ENCODE results near the gene KRTAP4-7.
"Not testable (repeated sequence)": the region's sequence is repeated elsewhere in the genome, so short reads cannot be mapped to it uniquely, and the experiment has no call there.

Gene KRTAP4-7

DNA sequence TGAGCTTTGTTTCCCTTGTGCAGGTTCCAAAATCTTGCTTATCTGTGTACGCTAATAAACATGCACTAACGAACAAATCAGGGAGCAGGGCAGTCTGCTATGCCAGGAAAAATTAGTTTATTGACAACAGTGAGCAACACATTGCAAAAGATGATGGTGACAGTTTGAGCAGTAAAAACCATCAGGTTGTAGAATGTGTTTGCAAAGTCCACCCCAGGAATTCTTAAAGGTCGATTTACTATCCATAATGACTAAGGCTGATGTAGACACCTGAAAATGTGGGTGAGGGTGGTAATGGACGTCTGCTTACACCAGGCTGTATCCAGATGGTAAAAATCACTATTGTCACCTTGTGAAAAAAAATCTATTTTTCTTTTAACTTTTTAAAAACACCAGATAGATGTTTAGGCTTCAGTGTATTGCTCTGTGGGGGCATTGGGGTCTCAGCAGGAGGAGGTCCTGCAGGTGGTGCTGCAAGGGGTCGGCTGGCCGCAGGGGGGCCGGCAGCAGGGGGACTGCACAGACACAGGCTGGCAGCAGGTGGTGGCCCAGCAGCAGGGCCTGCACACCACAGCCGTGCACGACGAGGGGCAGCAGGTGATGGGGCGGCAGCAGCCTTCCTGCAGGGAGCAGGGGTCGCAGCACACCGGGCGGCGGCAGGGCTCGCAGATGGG lies 18.8 kb upstream of the KRTAP4-7 start:
- DNase-seq (ENCODE audit: low spot score) = not testable (repeated sequence)

DNA sequence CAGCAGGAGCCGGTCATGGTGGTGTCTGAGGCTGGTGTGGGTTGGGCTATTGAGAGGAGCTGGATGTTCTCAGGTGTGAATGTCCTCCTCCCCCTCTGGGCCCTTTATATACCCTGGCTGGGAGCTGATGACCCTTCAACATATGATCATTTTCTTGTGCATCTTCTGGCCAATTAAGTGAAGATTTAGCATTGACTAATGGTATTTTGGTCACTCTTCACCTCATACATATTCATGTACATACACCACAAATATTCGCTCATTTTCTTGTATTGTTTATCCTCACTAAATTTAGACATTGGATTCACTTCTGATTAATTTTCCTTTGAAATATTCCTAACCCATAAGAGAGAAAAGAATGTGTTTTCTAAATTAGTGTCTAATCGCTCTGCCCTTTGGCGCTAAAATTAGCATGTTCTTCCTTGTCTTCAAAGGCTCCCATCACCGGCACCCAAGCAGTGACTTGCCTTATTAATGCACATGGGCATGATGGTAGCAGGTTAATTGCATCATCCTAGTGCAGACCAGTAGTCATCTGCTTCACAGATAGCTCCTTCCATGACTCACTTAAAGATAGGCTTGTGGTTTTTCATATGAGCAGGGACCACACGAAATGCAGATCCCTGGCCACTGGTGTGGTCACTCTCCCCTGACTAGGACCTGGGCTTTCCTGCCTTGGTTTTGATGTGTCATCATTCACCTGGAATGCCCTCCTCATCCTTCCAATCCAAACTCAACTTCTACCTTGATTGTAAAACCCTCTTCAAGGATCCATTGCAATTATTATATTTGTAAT lies 17.9 kb upstream of the KRTAP4-7 start, which contains the start of gene KRTAP2-4:
KRTAP2-4 (minus strand) TSS at position 51 of the 796 bp plus-strand sequence; CDS start at position 17, 34 bp downstream.
- DNase-seq (ENCODE audit: low spot score) = peak; percentile 68

GRCh38 chr17:41067281-41067680 lies 16.7 kb upstream of the KRTAP4-7 start:
- no peak for DNase-seq (ENCODE audit: low spot score)

- no peak for DNase-seq (ENCODE audit: low spot score)
Observed at GRCh38 chr17:41069031-41069430, 14.9 kb upstream of the KRTAP4-7 start.

DNA sequence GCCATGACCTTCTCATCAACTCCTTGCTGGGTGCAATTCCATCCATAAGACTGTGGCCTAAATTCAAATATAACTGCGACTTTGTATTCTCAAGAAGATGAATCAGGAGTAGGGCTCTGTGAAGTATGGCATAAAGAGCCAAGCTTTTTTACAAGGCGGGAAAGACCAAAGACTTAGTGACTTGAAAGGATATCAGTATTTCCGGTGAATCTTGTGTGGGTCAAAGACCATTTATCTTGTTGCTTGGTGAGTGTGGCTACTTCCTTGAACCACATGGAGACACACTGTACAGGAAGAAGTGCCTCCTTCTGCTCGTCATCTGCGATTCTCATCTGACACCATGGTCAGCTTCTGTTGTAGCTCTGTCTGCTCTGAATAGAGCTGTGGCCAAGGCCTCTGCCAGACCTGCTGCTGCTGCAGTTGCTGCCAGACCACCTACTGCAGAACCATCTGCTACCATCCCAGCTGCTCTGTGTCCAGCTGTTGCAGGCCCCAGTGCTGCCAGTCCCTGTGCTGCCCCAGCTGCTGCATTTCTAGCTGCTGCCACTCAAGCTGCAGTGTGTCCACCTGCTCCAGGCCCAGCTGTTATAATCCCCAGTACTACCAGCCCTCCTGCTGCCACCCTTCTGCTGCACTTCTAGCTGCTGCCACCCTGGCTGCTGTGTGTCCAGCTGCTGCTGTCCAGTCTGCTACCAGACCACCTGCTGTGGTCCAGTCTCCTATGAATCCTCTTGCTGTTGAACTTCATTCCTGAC lies 12.2 kb upstream of the KRTAP4-7 start:
- no peak for DNase-seq (ENCODE audit: low spot score)

DNA sequence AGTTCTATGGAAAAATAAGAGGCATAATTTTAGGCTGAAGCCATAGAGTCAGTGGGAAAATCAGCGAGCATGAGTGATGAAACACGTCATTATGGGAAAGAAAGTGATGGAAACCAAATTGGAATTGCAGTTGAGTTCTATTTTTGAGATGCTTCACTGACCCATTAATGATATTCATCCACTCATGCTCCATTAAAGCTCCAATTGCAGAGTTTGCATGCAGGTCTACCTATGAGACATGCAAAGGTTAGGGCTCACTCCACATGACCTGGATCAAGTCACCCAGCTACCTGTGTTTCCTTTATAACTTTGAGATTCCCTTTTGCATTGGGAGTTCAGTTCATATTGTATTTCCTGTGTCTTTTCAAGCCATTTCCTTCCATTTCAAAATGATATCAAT lies 10.3 kb upstream of the KRTAP4-7 start:
- no peak for DNase-seq (ENCODE audit: low spot score)

- DNase-seq (ENCODE audit: low spot score) = no peak
Observed at GRCh38 chr17:41076788-41077187, 7.2 kb upstream of the KRTAP4-7 start.

DNA sequence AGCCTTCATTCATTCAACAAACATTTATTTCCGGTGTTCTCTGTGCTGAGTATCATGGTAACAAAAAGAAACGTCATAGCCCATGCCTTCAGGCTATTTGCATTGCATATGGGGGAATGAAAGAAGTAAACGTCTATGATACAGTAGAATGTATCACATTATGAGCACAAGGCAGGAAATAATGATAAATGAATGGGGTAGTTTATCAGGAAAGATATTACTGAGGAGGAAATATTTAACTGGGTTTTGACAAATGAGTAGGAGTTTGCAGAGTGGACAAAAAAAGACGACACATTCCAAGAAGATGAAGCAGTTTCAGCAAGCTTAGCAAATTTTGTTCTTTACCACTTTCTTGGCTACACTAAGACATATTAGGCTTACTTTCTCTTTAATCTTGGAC lies 1.3 kb upstream of the KRTAP4-7 start:
- DNase-seq (ENCODE audit: low spot score) = peak; percentile 52

DNA sequence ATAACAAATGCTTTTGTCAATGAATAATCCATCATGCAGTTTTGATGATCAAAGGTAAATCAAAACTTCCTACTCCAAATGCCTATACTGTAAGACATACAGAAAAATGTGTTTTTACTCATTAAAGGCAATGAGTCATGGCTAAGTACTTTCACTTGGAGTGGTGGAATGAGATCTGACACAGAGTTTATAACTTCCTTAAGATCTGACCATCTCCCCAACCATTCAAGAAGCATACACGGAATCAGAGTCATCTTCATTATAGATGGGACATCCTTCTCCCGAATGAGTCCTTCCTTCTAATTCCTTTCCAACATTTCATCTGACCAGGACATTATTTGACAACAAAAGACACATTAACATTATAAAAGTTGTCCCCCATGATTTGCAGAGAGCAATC lies 523 bp upstream of the KRTAP4-7 start:
- DNase-seq (ENCODE audit: low spot score) = peak; percentile 85

- DNase-seq (ENCODE audit: low spot score) = not testable (repeated sequence)
Observed at GRCh38 chr17:41088760-41089352, 4.9 kb downstream of the KRTAP4-7 start.

DNA sequence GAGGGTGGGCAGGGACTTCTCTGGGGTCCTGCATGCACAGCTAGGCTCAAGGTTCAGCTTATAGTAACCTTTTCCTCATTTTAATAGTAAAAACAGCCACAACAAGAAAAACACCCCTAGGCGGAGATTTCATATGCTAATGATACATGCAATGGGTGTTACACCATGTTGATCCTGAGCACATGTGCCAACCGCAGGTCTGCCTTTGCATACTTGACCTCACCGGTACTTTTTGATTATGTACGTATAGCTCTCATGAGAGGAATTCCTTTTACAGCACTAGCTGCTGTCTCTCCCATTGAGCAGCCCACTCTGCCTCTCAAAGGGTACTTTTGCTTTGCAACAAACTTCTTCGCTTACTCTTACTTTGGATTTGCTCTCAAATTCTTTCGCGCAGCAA lies 12.1 kb downstream of the KRTAP4-7 start:
- DNase-seq (ENCODE audit: low spot score) = no peak

DNA sequence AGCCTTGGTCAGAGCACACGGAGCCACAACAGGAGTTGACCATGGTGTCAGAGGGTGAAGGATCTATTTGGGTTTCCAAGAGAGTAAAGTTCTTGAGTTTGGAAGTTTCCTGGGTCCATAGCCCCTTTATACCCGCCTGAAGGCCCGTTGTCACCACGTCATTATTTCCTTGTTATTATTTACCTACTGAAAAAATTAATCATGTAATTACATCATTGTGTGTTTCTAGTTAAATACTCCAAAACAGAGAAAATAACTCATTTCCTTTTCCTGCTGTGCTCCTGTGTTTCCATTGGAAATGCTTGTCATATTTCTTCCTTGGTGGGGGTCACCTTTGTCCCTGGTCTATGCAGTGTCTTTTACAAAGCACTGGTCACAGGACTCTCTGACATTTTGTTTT lies 14.1 kb downstream of the KRTAP4-7 start, which contains the start of gene KRTAP4-8:
KRTAP4-8 (minus strand) TSS at position 101 of the 400 bp plus-strand sequence; CDS start at position 43, 58 bp downstream.
- DNase-seq (ENCODE audit: low spot score) = no peak

DNA sequence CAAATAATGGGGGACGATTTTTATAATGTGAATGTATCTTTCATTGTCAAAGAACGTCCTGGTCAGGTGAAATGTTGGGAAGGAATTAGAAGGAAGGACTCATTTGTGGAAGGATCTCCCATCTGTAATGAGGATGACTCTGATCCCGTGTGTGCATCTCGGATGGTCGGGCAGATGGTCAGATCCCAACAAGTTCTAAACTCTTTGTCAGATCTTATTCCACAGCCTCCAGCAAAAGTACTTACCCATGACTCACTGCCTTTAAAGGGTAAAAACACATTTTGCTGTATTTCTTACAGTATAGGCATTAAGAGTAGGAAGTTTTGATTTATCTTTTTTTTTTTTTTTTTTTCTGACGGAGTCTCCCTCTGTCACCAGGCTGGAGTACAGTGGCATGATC lies 14.5 kb downstream of the KRTAP4-7 start:
- no peak for DNase-seq (ENCODE audit: low spot score)

DNA sequence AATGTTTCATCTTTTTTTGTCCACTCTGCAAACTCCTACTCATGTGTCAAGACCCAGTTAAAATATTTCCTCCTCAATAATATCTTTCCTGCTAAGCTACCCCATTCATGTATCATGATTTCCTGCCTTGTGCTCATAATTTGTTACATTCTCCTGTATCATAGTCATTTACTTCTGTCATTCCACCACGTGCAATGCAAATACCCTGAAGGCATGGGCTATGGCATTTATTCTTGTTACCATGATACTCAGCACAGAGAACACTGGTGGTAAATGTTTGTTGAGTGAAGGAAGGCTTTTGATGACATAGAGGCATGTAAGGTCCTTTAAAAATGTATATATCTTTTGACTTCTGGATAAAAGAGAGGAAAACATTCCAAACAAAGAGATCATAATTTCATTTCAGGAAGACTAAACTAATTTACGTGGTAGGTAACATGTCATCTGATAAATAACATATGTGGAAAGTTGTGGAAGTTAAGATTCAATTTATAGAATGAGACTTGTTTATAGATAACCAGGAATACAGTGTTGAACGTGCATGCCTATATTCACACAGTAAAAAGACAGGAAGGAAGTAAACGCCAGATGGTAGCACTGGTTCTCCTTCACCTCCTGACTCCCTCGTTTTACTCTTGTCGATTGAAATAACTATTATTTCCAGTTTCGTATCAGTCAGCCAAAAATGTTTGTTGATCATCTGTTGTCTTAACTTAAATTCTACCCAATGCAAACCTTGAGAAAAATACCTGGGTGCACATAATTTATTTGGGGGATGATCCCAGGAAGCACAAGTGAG lies 15.9 kb downstream of the KRTAP4-7 start:
- peak; percentile 93 for DNase-seq (ENCODE audit: low spot score)

- peak; percentile 86 for DNase-seq (ENCODE audit: low spot score)
Observed at GRCh38 chr17:41101586-41102259, 17.8 kb downstream of the KRTAP4-7 start, which contains the start of gene KRTAP4-16. TSS of gene KRTAP4-16 (minus strand) at chr17:41102209. CDS start at chr17:41102209, 0 bp downstream.

- peak; percentile 34 for DNase-seq (ENCODE audit: low spot score)
Observed at GRCh38 chr17:41103896-41104295, 19.9 kb downstream of the KRTAP4-7 start.

DNA sequence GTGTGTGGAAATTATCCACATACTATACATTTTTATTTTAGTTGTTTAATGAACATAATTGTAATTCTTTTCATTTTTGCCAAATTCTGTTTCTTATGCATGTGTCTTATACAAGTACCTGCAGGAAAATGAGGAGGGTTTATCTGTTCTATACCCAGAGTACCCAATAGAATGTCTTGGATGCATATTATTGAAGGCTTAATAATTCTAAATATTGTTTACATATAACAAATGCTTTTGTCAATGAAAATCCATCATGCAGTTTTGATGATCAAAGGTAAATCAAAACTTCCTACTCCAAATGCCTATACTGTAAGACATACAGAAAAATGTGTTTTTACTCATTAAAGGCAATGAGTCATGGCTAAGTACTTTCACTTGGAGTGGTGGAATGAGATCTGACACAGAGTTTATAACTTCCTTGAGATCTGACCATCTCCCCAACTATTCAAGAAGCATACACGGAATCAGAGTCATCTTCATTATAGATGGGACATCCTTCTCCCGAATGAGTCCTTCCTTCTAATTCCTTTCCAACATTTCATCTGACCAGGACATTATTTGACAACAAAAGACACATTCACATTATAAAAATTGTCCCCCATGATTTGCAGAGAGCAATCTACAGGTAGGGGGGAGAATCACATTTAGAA lies 20.6 kb downstream of the KRTAP4-7 start:
- DNase-seq (ENCODE audit: low spot score) = peak; percentile 84

GRCh38 chr17:41105347-41105746 lies 21.4 kb downstream of the KRTAP4-7 start, which contains the start of gene KRTAP4-9:
TSS of gene KRTAP4-9 (plus strand) at chr17:41105389. CDS start at chr17:41105389, 0 bp downstream.
- DNase-seq (ENCODE audit: low spot score) = peak; percentile 70

DNA sequence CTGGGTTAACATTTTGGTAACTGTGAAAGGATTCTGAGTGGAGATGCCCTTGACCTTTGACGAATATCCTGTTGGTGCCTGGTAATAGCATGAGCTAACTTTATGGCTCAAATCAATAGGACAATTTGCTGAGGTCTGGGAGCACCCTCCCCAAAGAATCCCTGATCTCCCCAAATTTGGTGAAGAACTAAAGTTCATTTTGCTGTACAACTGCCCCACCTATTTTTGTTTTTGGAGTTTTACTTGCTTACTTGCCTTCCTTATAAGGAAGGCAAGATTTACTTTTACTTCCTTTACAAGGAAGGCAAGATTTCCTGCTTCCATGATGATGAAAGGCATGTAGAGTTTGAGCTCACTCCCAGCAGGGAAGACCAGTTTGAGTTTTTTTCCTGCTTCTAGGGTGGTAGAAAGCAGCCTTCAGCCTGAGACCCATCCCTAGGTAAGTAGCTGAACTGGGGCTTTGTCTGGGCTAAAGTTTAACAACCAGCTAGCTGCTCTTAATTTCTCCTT lies 24.0 kb downstream of the KRTAP4-7 start:
- peak; percentile 93 for DNase-seq (ENCODE audit: low spot score)
